NCI-H748 (cell line): ENCODE results near the gene KRTAP19-2.
A peak's percentile ranks its signal among the peaks of the same experiment; 100 is the strongest.

Experiments used
- DNase-seq: peaks from one replicate; lab custom pipeline; 2025; ENCODE audit not compliant: unreplicated experiment; lab: John Stamatoyannopoulos, UW

KRTAP19-2 gene

GRCh38 chr21:30487336-30487735, at the start of gene KRTAP19-2:
Gene KRTAP19-2, minus strand, starts transcription at chr21:30487436. Its CDS starts 88 bp downstream, at chr21:30487348.
- DNase-seq: no peak

GRCh38 chr21:30518876-30519275, 31.6 kb upstream of the KRTAP19-2 start:
- DNase-seq: no peak

GRCh38 chr21:30515681-30516080, 28.4 kb upstream of the KRTAP19-2 start:
- no peak for DNase-seq

- peak; percentile 5 for DNase-seq
Measured at GRCh38 chr21:30505621-30506205, 18.5 kb upstream of the KRTAP19-2 start.

GRCh38 chr21:30502041-30502440, 14.8 kb upstream of the KRTAP19-2 start, which contains the start of gene KRTAP19-5:
Gene KRTAP19-5, minus strand, starts transcription at chr21:30502141. Its CDS starts 51 bp downstream, at chr21:30502090.
- no peak for DNase-seq

GRCh38 chr21:30497065-30497464, 9.8 kb upstream of the KRTAP19-2 start, which contains the start of gene KRTAP19-4:
Gene KRTAP19-4, minus strand, starts transcription at chr21:30497165. Its CDS starts 55 bp downstream, at chr21:30497110.
- no peak for DNase-seq

GRCh38 chr21:30491963-30492428, 4.8 kb upstream of the KRTAP19-2 start, which contains the start of gene KRTAP19-3:
Gene KRTAP19-3, minus strand, starts transcription at chr21:30492013. Its CDS starts 56 bp downstream, at chr21:30491957.
- DNase-seq: no peak

GRCh38 chr21:30486180-30486579, 1.1 kb downstream of the KRTAP19-2 start:
- no peak for DNase-seq

GRCh38 chr21:30482130-30482529, 5.1 kb downstream of the KRTAP19-2 start:
- no peak for DNase-seq

GRCh38 chr21:30480145-30480544, 7.1 kb downstream of the KRTAP19-2 start, which contains the start of gene KRTAP19-1:
Gene KRTAP19-1, minus strand, starts transcription at chr21:30480367. Its CDS starts 50 bp downstream, at chr21:30480317.
- DNase-seq: no peak

- DNase-seq: no peak
Measured at GRCh38 chr21:30479259-30479658, 8.0 kb downstream of the KRTAP19-2 start.

- DNase-seq: no peak
Measured at GRCh38 chr21:30478004-30478403, 9.2 kb downstream of the KRTAP19-2 start.

- no peak for DNase-seq
Measured at GRCh38 chr21:30468900-30469714, 18.1 kb downstream of the KRTAP19-2 start.

GRCh38 chr21:30463713-30464112, 23.5 kb downstream of the KRTAP19-2 start:
- DNase-seq: no peak

GRCh38 chr21:30448514-30448913, 38.7 kb downstream of the KRTAP19-2 start:
- no peak for DNase-seq

- no peak for DNase-seq
Measured at GRCh38 chr21:30447056-30447455, 40.2 kb downstream of the KRTAP19-2 start.

GRCh38 chr21:30444204-30444603, 43.0 kb downstream of the KRTAP19-2 start:
- DNase-seq: no peak

GRCh38 chr21:30443226-30443625, 44.0 kb downstream of the KRTAP19-2 start:
- DNase-seq: no peak

GRCh38 chr21:30439975-30440374, 47.3 kb downstream of the KRTAP19-2 start, which contains the start of gene KRTAP15-1:
Gene KRTAP15-1, plus strand, starts transcription at chr21:30440275. Its CDS starts 53 bp downstream, at chr21:30440328.
- DNase-seq: no peak
